ENCODE measurements around the gene ADA.
"Not testable (repeated sequence)": the region's sequence is repeated elsewhere in the genome, so short reads cannot be mapped to it uniquely, and the experiment has no call there.

ADA gene

GRCh38 chr20:44651684-44652423, at the start of gene ADA:
TSS of gene ADA (minus strand) at chr20:44651699. CDS start at chr20:44651607, 92 bp downstream.
- DNase-seq (ENCODE audit: low read depth in 2 of 3, low spot score in 1 of 3): peak in 1 of 3 donors; percentile 30

GRCh38 chr20:44700306-44700705, 48.8 kb upstream of the ADA start:
- no peak for DNase-seq (ENCODE audit: low read depth in 2 of 3, low spot score in 1 of 3)

GRCh38 chr20:44698351-44698750, 46.9 kb upstream of the ADA start:
- DNase-seq (ENCODE audit: low read depth in 2 of 3, low spot score in 1 of 3): no peak

- DNase-seq (ENCODE audit: low read depth in 2 of 3, low spot score in 1 of 3): not testable (repeated sequence)
Measured at GRCh38 chr20:44697041-44697440, 45.5 kb upstream of the ADA start.

GRCh38 chr20:44696315-44696714, 44.8 kb upstream of the ADA start:
- DNase-seq (ENCODE audit: low read depth in 2 of 3, low spot score in 1 of 3): no peak

GRCh38 chr20:44695674-44696300, 44.3 kb upstream of the ADA start:
- no peak for DNase-seq (ENCODE audit: low read depth in 2 of 3, low spot score in 1 of 3)

GRCh38 chr20:44695295-44695673, 43.8 kb upstream of the ADA start:
- DNase-seq (ENCODE audit: low read depth in 2 of 3, low spot score in 1 of 3): no peak

GRCh38 chr20:44694159-44694558, 42.7 kb upstream of the ADA start:
- DNase-seq (ENCODE audit: low read depth in 2 of 3, low spot score in 1 of 3): no peak

- no peak for DNase-seq (ENCODE audit: low read depth in 2 of 3, low spot score in 1 of 3)
Measured at GRCh38 chr20:44693627-44694026, 42.1 kb upstream of the ADA start.

- no peak for DNase-seq (ENCODE audit: low read depth in 2 of 3, low spot score in 1 of 3)
Measured at GRCh38 chr20:44692932-44693480, 41.5 kb upstream of the ADA start.

GRCh38 chr20:44691424-44692423, 40.2 kb upstream of the ADA start:
- DNase-seq (ENCODE audit: low read depth in 2 of 3, low spot score in 1 of 3): no peak

GRCh38 chr20:44690781-44691423, 39.4 kb upstream of the ADA start:
- no peak for DNase-seq (ENCODE audit: low read depth in 2 of 3, low spot score in 1 of 3)

- DNase-seq (ENCODE audit: low read depth in 2 of 3, low spot score in 1 of 3): no peak
Measured at GRCh38 chr20:44689809-44690208, 38.3 kb upstream of the ADA start.

- no peak for DNase-seq (ENCODE audit: low read depth in 2 of 3, low spot score in 1 of 3)
Measured at GRCh38 chr20:44688053-44688625, 36.6 kb upstream of the ADA start.

GRCh38 chr20:44686934-44687333, 35.4 kb upstream of the ADA start:
- no peak for DNase-seq (ENCODE audit: low read depth in 2 of 3, low spot score in 1 of 3)

GRCh38 chr20:44684047-44684967, 32.8 kb upstream of the ADA start:
- no peak for DNase-seq (ENCODE audit: low read depth in 2 of 3, low spot score in 1 of 3)

- DNase-seq (ENCODE audit: low read depth in 2 of 3, low spot score in 1 of 3): peak; percentile 7 to 64 (median 34)
Measured at GRCh38 chr20:44683263-44684046, 32.0 kb upstream of the ADA start.

- DNase-seq (ENCODE audit: low read depth in 2 of 3, low spot score in 1 of 3): no peak
Measured at GRCh38 chr20:44681796-44682566, 30.5 kb upstream of the ADA start.

All from stimulated activated CD4-positive, alpha-beta T cell treated with anti-CD3 and anti-CD28 coated beads, Interleukin-12 subunit alpha, Interleukin-12 subunit beta, amount 100 ng/mL, for 48 hours (primary cell).